ENCODE data around the gene TBXAS1.

GRCh38 chr7:139915864-139916716 is 87.0 kb downstream of the TBXAS1 start:
- no peak for TF ChIP-seq POLR2A (IDR thresholded peaks at IDR 0.05)
- no peak for TF ChIP-seq CTCF (IDR thresholded peaks at IDR 0.05)

Data from transverse colon (tissue), 3 donors.